KMS-11 (cell line): ENCODE data around the gene NOS1AP.

Source experiments
- H2AFZ ChIP-seq: fragments of 200-600 bp; sonication (generic); 2 replicates; pipeline ENCODE4 v1.6.1; 2016; ENCODE audit warnings: antibody characterized with exemption, mixed run types, low read depth
- H3K27ac ChIP-seq: fragments of 200-600 bp; sonication (generic); 2 replicates; pipeline ENCODE4 v1.6.1; 2016; ENCODE audit warnings: mild to moderate bottlenecking, mixed run types
- H3K27me3 ChIP-seq: fragments of 200-600 bp; sonication (generic); 2 replicates; pipeline ENCODE4 v1.6.1; 2017; ENCODE audit warnings: mild to moderate bottlenecking, low read depth, mixed run types, moderate library complexity; ENCODE audit not compliant: insufficient read depth
- H3K36me3 ChIP-seq: fragments of 200-600 bp; sonication (generic); 2 replicates; pipeline ENCODE4 v1.6.1; 2017; ENCODE audit warnings: mild to moderate bottlenecking, mixed run types; ENCODE audit not compliant: insufficient read depth
- H3K4me1 ChIP-seq: fragments of 200-600 bp; sonication (generic); 2 replicates; pipeline ENCODE4 v1.6.1; 2016; ENCODE audit warnings: mild to moderate bottlenecking, low read depth, mixed run types; ENCODE audit not compliant: poor library complexity, severe bottlenecking
- H3K4me2 ChIP-seq: fragments of 200-600 bp; sonication (generic); 2 replicates; pipeline ENCODE4 v1.7.0; 2016; ENCODE audit warnings: mild to moderate bottlenecking, mixed run types
- H3K4me3 ChIP-seq: fragments of 200-600 bp; sonication (generic); IDR thresholded peaks from 2 replicates; pipeline ENCODE4 v1.6.1; 2017; ENCODE audit warnings: low read depth, low read length, mixed read lengths; ENCODE audit not compliant: insufficient read depth
- H3K79me2 ChIP-seq: fragments of 200-600 bp; sonication (generic); 2 replicates; pipeline ENCODE4 v1.6.1; 2016; ENCODE audit warnings: low read depth, mixed run types; ENCODE audit not compliant: insufficient read depth
- H3K9ac ChIP-seq: fragments of 200-600 bp; sonication (generic); 2 replicates; pipeline ENCODE4 v1.6.1; 2016; ENCODE audit warnings: mild to moderate bottlenecking, mixed run types
- H4K20me1 ChIP-seq: fragments of 200-600 bp; sonication (generic); 2 replicates; pipeline ENCODE4 v1.6.1; 2016; ENCODE audit warnings: mild to moderate bottlenecking, mixed run types; ENCODE audit not compliant: insufficient read depth
- CTCF ChIP-seq: fragments of 200-600 bp; sonication (generic); conservative IDR thresholded peaks from 2 replicates; pipeline ENCODE4 v1.6.1; 2017; ENCODE audit warnings: low read depth, mild to moderate bottlenecking, antibody characterized with exemption, low read length, moderate library complexity, mixed read lengths

The NOS1AP gene

GRCh38 chr1:162147760-162148159, 78.3 kb downstream of the NOS1AP start:
- H3K4me2 ChIP-seq = no peak overlapping the region
- no peaks in the 10 kb centered on the region for H3K27me3 ChIP-seq
- no peak for TF ChIP-seq CTCF
- no peak overlapping the region for H3K4me3 ChIP-seq
- H3K4me1 ChIP-seq = peaks cover 47% of the 10 kb centered on the region
- H4K20me1 ChIP-seq = no peaks in the 10 kb centered on the region
- no peaks in the 10 kb centered on the region for H3K36me3 ChIP-seq
- H2AFZ ChIP-seq = no peak overlapping the region
- no peak overlapping the region for H3K9ac ChIP-seq
- no peaks in the 10 kb centered on the region for H3K79me2 ChIP-seq
- no peak overlapping the region for H3K27ac ChIP-seq

GRCh38 chr1:162150112-162150511, 80.6 kb downstream of the NOS1AP start:
- Histone ChIP-seq H3K4me3 (no peak overlapping the region), H3K36me3 (no peaks in the 10 kb centered on the region), H3K27ac (no peak overlapping the region), H3K79me2 (no peaks in the 10 kb centered on the region), H3K9ac (no peak overlapping the region), H4K20me1 (no peaks in the 10 kb centered on the region), H3K27me3 (no peaks in the 10 kb centered on the region), H3K4me1 (peaks cover 69% of the 10 kb centered on the region), H3K4me2 (no peak overlapping the region), H2AFZ (no peak overlapping the region)
- TF ChIP-seq CTCF = no peak

GRCh38 chr1:162151900-162152829, 82.7 kb downstream of the NOS1AP start:
- Histone ChIP-seq H3K9ac (peak overlapping the region; percentile 38; the same call in 1 of the 2 replicates), H4K20me1 (no peaks in the 10 kb centered on the region), H3K4me2 (peak overlapping the region; percentile 73), H3K27me3 (no peaks in the 10 kb centered on the region), H3K4me1 (peaks cover 72% of the 10 kb centered on the region), H2AFZ (peak overlapping the region; percentile 32; the same call in 1 of the 2 replicates), H3K27ac (peak overlapping the region; percentile 58), H3K4me3 (peak overlapping the region; percentile 78), H3K36me3 (no peaks in the 10 kb centered on the region), H3K79me2 (no peaks in the 10 kb centered on the region)
- TF ChIP-seq CTCF = peak; percentile 32

GRCh38 chr1:162153374-162153773, 83.9 kb downstream of the NOS1AP start:
- H3K9ac ChIP-seq = no peak overlapping the region; the same call in 1 of the 2 replicates
- H4K20me1 ChIP-seq = no peaks in the 10 kb centered on the region
- peaks cover 83% of the 10 kb centered on the region for H3K4me1 ChIP-seq
- H3K79me2 ChIP-seq = no peaks in the 10 kb centered on the region
- TF ChIP-seq CTCF = no peak
- H3K27ac ChIP-seq = no peak overlapping the region; the same call in 1 of the 2 replicates
- H3K27me3 ChIP-seq = no peaks in the 10 kb centered on the region
- no peak overlapping the region for H3K4me3 ChIP-seq
- no peaks in the 10 kb centered on the region for H3K36me3 ChIP-seq
- peak overlapping the region; percentile 73 for H3K4me2 ChIP-seq
- no peak overlapping the region for H2AFZ ChIP-seq
